H7 (cell line): Measurements from ENCODE around the gene ACKR2. TPM values are rescaled to one million over a fixed set of nuclear protein-coding genes. Genes with fewer than 3 reads are reported as not detected.

Experiments used
- DNase-seq: peaks from one replicate; pipeline ENCODE4 v3.0.0; 2012
- H3K27me3 ChIP-seq: 2 replicates; pipeline ENCODE4 v1.6.0; 2011; ENCODE audit warnings: mild to moderate bottlenecking, low read length; ENCODE audit not compliant: control insufficient read depth, insufficient read depth
- H3K36me3 ChIP-seq: replicated peaks from 2 replicates; pipeline ENCODE4 v1.5.1; 2011; ENCODE audit warnings: low read length; ENCODE audit not compliant: control insufficient read depth, insufficient read depth
- H3K4me3 ChIP-seq: 2 replicates; pipeline ENCODE4 v1.5.1; 2011; ENCODE audit warnings: low read depth, mild to moderate bottlenecking, control low read depth, low read length, moderate library complexity; ENCODE audit not compliant: insufficient read depth
- total RNA-seq: library from RNA; depleted of rRNA; stranded (reverse); fragments of >200 nt; shearing (Covaris generic); gene quantifications from 2 replicates; pipeline ENCODE4 v1.2.3, GENCODE V29; 2014

ACKR2 gene
- total RNA-seq, 1 experiment from 2014 or later = not detected

- no peak for DNase-seq
- no peak overlapping the region for H3K4me3 ChIP-seq
Measured at GRCh38 chr3:42892807-42893206, 83.6 kb downstream of the ACKR2 start.

GRCh38 chr3:42894698-42895579 is 85.7 kb downstream of the ACKR2 start:
- Histone ChIP-seq H3K36me3 (no peaks in the 10 kb centered on the region), H3K4me3 (no peak overlapping the region), H3K27me3 (no peaks in the 10 kb centered on the region)
- no peak for DNase-seq

More at GRCh38 chr3:42892807-42893206, 83.6 kb downstream of the ACKR2 start:
- no peaks in the 10 kb centered on the region for H3K36me3 ChIP-seq
- H3K27me3 ChIP-seq = no peaks in the 10 kb centered on the region

DNA sequence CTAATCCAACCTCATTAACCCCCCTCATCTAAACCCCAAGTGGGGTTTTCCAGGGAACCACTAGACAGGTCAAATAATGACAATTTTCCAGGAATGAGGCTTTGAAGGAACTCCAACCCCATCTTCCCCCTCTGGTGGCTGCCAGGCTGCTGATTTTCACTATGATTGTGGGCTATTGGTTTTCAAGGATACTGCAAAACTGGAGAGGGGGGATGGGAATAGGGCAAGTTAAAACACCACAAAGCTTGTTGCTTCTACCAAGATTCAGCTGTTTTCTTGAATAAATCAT is 86.3 kb downstream of the ACKR2 start:
- H3K4me3 ChIP-seq = no peak overlapping the region
- no peaks in the 10 kb centered on the region for H3K27me3 ChIP-seq
- no peaks in the 10 kb centered on the region for H3K36me3 ChIP-seq
- DNase-seq = no peak

DNA sequence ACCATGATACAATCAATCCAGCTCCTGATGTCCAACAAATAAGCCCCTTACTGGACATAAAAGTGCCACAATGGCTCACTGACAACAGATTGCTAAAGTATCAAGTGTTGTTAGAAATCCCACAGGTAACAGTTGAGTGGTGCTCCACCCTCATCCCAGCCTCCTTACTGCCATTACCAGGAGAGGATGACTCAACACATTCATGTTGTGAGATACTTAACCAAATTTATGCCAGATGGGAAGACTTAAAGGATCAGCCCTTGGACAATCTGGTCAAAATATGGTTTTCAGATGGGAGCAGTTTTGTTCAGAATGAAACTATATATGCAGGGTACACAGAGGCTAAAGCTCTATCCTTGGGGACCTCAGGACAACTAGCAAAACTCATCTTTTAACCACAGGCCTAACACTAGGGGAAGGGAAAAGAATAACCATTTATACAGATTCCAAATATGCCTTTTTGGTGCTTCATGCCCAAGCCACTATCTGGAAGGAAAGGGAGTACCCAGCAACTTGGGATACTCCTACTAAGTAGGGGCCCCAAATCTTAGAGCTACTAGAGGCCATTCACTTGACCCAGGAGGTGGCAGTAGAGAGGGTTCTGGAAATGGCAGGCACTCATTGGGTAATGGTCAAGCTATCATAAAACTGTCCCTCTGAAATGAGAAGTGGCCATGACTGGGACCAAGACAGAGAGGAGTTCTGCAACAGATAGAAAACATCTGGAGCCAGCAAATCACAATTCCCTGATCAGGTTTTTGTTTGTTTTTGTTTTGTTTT is 89.8 kb downstream of the ACKR2 start:
- no peaks in the 10 kb centered on the region for H3K27me3 ChIP-seq
- DNase-seq = no peak
- no peaks in the 10 kb centered on the region for H3K36me3 ChIP-seq
- no peak overlapping the region for H3K4me3 ChIP-seq

DNA sequence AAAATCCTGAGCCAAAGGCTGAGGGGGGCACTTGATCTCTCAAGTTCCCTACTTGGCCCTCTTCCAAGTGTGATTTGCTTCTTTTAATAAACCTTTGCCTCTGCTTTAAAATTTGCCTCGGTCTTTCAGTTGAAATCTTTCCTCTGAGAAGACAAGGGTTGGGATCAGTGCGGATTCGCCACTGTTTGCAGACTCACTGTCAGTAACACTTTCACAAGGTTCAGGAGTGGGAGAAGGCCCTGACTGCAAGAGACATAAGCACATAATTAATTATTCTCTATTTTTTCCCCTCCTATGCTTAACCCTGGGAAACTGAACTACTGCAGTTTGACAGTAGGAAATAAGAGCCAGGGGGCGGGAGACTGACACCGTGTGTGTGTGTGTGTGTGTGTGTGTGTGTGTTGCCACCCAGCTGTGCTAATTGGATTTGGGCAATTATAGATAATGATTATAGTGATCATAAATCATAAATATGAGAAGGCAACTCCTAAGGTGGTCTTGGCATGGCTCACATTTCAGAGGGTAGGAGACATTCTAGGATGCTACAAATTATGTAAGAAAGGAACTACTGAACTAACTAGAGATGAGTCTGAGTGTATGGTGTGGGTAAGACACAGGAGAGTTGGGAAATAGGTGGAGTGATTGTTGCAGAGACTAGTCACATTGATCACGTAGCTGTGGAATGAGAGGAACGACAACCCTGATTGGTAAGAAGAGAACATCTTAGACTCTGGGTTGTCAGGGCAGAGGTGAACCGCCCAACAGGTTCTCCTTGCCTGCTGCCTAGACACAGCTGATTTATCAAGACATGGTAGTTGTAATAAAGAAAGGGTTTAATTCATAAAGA is 91.2 kb downstream of the ACKR2 start:
- no peak for DNase-seq
- H3K27me3 ChIP-seq = no peaks in the 10 kb centered on the region
- no peak overlapping the region for H3K4me3 ChIP-seq
- no peaks in the 10 kb centered on the region for H3K36me3 ChIP-seq

- no peaks in the 10 kb centered on the region for H3K27me3 ChIP-seq
Measured at GRCh38 chr3:42901073-42901415, 91.8 kb downstream of the ACKR2 start.

DNA sequence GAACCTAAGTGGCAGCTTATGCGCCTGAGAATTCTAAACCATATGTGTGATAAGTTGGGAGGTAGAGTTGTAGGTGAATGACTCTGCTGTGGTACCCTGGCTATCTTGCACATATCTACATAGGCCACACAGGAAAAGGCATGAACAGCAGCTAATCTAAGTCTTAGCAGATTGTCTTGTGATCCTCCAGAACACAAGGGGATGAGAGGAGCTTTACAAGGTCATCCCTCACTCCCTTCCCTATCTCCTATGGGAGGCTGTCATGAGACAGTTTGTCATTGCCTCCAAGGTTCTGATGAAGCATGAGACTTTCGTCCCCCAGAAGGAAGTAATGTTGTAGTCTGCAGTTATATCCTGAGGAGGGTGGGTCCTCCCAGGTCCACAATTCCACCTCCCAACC is 93.0 kb downstream of the ACKR2 start:
- H3K36me3 ChIP-seq = no peaks in the 10 kb centered on the region
- no peak for DNase-seq
- no peak overlapping the region for H3K4me3 ChIP-seq
- H3K27me3 ChIP-seq = no peaks in the 10 kb centered on the region

More at GRCh38 chr3:42901073-42901415, 91.8 kb downstream of the ACKR2 start:
- Histone ChIP-seq H3K4me3 (no peak overlapping the region), H3K36me3 (no peaks in the 10 kb centered on the region)
- DNase-seq = no peak

DNA sequence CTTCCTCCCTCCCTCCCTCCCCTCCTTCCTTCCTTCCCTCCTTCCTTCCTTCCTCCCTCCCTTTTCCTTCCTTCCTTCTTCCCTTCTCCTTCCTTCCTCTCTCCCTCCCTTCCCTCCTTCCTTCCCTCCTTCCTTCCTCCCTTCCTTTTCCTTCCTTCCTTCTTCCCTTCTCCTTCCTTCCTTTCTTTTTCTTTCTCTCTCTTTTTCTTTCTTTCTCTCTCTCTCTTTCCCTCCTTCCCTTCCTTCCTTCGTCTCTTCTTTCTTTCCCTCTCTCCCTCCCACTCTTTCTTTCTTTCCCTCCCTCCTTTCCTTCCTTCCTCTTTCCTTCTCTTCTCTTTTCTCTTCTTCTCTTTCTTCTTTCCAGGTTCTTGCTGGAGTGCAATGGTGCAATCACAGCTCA is 94.8 kb downstream of the ACKR2 start:
- no peaks in the 10 kb centered on the region for H3K36me3 ChIP-seq
- H3K4me3 ChIP-seq = no peak overlapping the region
- H3K27me3 ChIP-seq = no peaks in the 10 kb centered on the region
- no peak for DNase-seq

DNA sequence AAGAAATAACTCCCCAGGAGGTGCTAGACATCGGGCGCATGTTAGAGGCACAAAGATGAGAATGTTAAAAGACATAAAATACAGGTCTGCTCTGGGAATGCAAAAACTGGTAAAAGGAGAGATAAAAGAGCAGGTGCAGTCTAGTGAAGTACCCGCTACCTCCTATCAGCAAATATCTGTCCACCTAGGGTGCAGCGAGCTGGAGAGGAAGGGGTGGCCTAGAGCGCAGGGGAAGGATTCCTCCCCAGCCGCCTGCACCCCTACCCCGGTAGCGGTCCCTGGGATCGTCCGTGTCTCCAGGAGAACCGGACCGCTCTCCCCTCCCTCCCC is 96.5 kb downstream of the ACKR2 start:
- Histone ChIP-seq H3K27me3 (no peaks in the 10 kb centered on the region), H3K4me3 (no peak overlapping the region), H3K36me3 (no peaks in the 10 kb centered on the region)
- DNase-seq = no peak

- peak; percentile 25 for DNase-seq
- Histone ChIP-seq H3K4me3 (no peak within 1 kb of the TSS), H3K36me3 (no peaks in the 10 kb centered on the region), H3K27me3 (no peaks in the 10 kb centered on the region)
Measured at GRCh38 chr3:42906070-42906847, 97.0 kb downstream of the ACKR2 start, which contains the start of gene ZNF662. Gene ZNF662 (plus strand): TSS chr3:42906142. CDS start chr3:42908115, 1,973 bp downstream.

- Histone ChIP-seq H3K27me3 (no peaks in the 10 kb centered on the region), H3K36me3 (no peaks in the 10 kb centered on the region), H3K4me3 (no peak overlapping the region)
- no peak for DNase-seq
Measured at GRCh38 chr3:42906848-42907183, 97.6 kb downstream of the ACKR2 start.

- Histone ChIP-seq H3K36me3 (no peaks in the 10 kb centered on the region), H3K27me3 (no peaks in the 10 kb centered on the region), H3K4me3 (no peak overlapping the region)
- DNase-seq = no peak
Measured at GRCh38 chr3:42908675-42909074, 99.4 kb downstream of the ACKR2 start.

- Histone ChIP-seq H3K36me3 (no peaks in the 10 kb centered on the region), H3K4me3 (no peak overlapping the region), H3K27me3 (no peaks in the 10 kb centered on the region)
- DNase-seq = no peak
Measured at GRCh38 chr3:42911551-42911950, 102.3 kb downstream of the ACKR2 start.
